Endodermal cell (in vitro differentiated cells): ENCODE data around the gene MGLL. TPM values are rescaled to one million over a fixed set of nuclear protein-coding genes. Genes with fewer than 3 reads are reported as not detected.

Source experiments
- DNase-seq: peaks from one replicate; pipeline ENCODE4 v3.0.0-alpha.2; 2017
- H3K27ac ChIP-seq: 2 replicates; pipeline ENCODE4 v1.5.1; 2013; ENCODE audit warnings: mild to moderate bottlenecking, low read depth, low read length, moderate library complexity
- H3K27me3 ChIP-seq: 2 replicates; pipeline ENCODE4 v1.6.1; 2013; ENCODE audit warnings: mild to moderate bottlenecking, low read length, moderate library complexity; ENCODE audit not compliant: insufficient read depth, control insufficient read depth, poor library complexity, severe bottlenecking
- H3K36me3 ChIP-seq: 2 replicates; pipeline ENCODE4 v1.7.0; 2013; ENCODE audit warnings: mild to moderate bottlenecking, low read length, moderate library complexity; ENCODE audit not compliant: control insufficient read depth, insufficient read depth
- H3K4me1 ChIP-seq: one replicate; pipeline ENCODE4 v1.7.0; 2013; ENCODE audit warnings: low read length; ENCODE audit not compliant: control insufficient read depth, insufficient read depth
- H3K4me3 ChIP-seq: 2 replicates; pipeline ENCODE4 v1.5.1; 2013; ENCODE audit warnings: mild to moderate bottlenecking, low read length, moderate library complexity
- H3K9ac ChIP-seq: 2 replicates; pipeline ENCODE4 v1.6.1; 2013; ENCODE audit warnings: mild to moderate bottlenecking, low read length, moderate library complexity; ENCODE audit not compliant: poor library complexity, severe bottlenecking; ENCODE audit errors: extremely low read depth
- H3K9me3 ChIP-seq: 2 replicates; pipeline ENCODE4 v1.6.1; 2013; ENCODE audit warnings: mild to moderate bottlenecking, low read length, moderate library complexity; ENCODE audit not compliant: control insufficient read depth
- H3K27ac Mint-ChIP-seq: 2 replicates; pipeline ENCODE4 v1.8.0; 2020; ENCODE audit warnings: mixed read lengths
- H3K27me3 Mint-ChIP-seq: 2 replicates; pipeline ENCODE4 v1.8.0; 2021; ENCODE audit warnings: mild to moderate bottlenecking, mixed read lengths; ENCODE audit not compliant: insufficient read depth
- H3K36me3 Mint-ChIP-seq: 2 replicates; pipeline ENCODE4 v1.8.0; 2020; ENCODE audit warnings: low read depth, mixed read lengths
- H3K4me1 Mint-ChIP-seq: 2 replicates; pipeline ENCODE4 v1.8.0; 2020; ENCODE audit warnings: mixed read lengths
- H3K4me3 Mint-ChIP-seq: 2 replicates; pipeline ENCODE4 v1.8.0; 2020; ENCODE audit warnings: mild to moderate bottlenecking, moderate library complexity, mixed read lengths
- H3K9me3 Mint-ChIP-seq: 2 replicates; pipeline ENCODE4 v1.8.0; 2020; ENCODE audit warnings: mild to moderate bottlenecking, mixed read lengths
- WGBS, 2 experiments: methylation state at CpG; one replicate each; pipeline versions ENCODE4 v1.1.5 to v1.1.7; 2013; ENCODE audit warnings: missing lambda C conversion rate in 2 of 2, mixed read lengths in 1 of 2; ENCODE audit not compliant: insufficient coverage in 1 of 2, insufficient read length in 1 of 2; 5-methylcytosine and 5-hydroxymethylcytosine counted together
- total RNA-seq, 2 donors: library from RNA; stranded (reverse); fragmentation: NEBNext Ultra II Directional in 1 of 2; extraction: Animal tissue kit (Norgen Biotek cat#: 25700) in 1 of 2; gene quantifications; 2 replicates in 1 of 2; 3 replicates in 1 of 2; pipeline ENCODE4 v1.2.1, GENCODE V29; 2021
- TF ChIP-seq, protein P1 (sequence below): fragments of 200-600 bp; sonication (generic); conservative IDR thresholded peaks from 2 replicates; pipeline ENCODE4 v1.5.0; 2021; ENCODE audit warnings: antibody characterized with exemption, mild to moderate bottlenecking

The MGLL gene
- total RNA-seq, 2 donors from 2014 or later, result 0.22 TPM; not detected in 1

GRCh38 chr3:127749361-127749760, 73.0 kb downstream of the MGLL start:
- Histone ChIP-seq H3K36me3 (no peaks in the 10 kb centered on the region), H3K27ac (no peak overlapping the region), H3K4me3 (no peak overlapping the region), H3K9me3 (no peaks in the 10 kb centered on the region), H3K27me3 (no peaks in the 10 kb centered on the region), H3K9ac (no peak overlapping the region), H3K4me1 (no peaks in the 10 kb centered on the region)
- Mint-ChIP-seq H3K4me3 (no peak overlapping the region), H3K4me1 (no peaks in the 10 kb centered on the region), H3K9me3 (no peaks in the 10 kb centered on the region), H3K27ac (no peak overlapping the region), H3K36me3 (no peaks in the 10 kb centered on the region), H3K27me3 (peaks cover 6% of the 10 kb centered on the region)
- WGBS, 2 experiments, result 91 to 100% methylated on average over 1 to 3 of the region's 3 CpGs
- TF ChIP-seq, protein P1, sequence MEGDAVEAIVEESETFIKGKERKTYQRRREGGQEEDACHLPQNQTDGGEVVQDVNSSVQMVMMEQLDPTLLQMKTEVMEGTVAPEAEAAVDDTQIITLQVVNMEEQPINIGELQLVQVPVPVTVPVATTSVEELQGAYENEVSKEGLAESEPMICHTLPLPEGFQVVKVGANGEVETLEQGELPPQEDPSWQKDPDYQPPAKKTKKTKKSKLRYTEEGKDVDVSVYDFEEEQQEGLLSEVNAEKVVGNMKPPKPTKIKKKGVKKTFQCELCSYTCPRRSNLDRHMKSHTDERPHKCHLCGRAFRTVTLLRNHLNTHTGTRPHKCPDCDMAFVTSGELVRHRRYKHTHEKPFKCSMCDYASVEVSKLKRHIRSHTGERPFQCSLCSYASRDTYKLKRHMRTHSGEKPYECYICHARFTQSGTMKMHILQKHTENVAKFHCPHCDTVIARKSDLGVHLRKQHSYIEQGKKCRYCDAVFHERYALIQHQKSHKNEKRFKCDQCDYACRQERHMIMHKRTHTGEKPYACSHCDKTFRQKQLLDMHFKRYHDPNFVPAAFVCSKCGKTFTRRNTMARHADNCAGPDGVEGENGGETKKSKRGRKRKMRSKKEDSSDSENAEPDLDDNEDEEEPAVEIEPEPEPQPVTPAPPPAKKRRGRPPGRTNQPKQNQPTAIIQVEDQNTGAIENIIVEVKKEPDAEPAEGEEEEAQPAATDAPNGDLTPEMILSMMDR, result no peak
- no peak for DNase-seq

DNA sequence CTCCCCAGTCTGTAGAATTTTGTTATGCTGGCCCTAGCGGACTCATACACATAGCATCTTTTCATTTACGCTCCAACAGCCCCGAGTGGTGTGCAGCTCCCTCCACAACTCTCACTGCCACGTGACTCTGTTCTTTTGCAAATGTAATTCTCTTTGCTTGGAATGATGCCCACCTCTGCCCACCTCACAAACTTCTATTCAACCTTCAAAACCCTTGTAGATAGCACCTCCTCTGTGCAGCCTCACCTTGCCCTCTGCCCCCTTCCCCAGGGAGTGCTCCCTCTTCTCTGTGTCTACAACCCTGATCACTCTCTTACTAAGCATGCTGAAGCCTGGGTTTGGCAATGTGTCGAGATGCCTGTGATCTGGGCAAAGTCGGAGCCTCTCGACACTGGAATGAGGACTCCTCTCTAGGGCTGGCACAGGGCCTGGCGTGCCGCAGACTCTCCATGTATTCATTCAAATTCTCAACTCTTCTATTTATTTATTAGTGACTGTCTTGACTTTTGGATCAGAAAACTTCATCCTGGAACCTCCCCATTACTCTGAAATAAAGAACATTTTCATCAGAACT, 73.5 kb downstream of the MGLL start:
- Mint-ChIP-seq H3K27me3 (peaks cover 6% of the 10 kb centered on the region), H3K4me3 (no peak overlapping the region), H3K9me3 (no peaks in the 10 kb centered on the region), H3K27ac (no peak overlapping the region), H3K36me3 (no peaks in the 10 kb centered on the region), H3K4me1 (no peaks in the 10 kb centered on the region)
- H3K27me3 ChIP-seq, result no peaks in the 10 kb centered on the region
- H3K4me1 ChIP-seq, result no peaks in the 10 kb centered on the region
- H3K4me3 ChIP-seq, result no peak overlapping the region
- WGBS, 2 experiments, result 87 to 90% methylated on average over 9 of the region's 9 CpGs
- H3K9me3 ChIP-seq, result no peaks in the 10 kb centered on the region
- TF ChIP-seq, protein P1, result no peak
- H3K36me3 ChIP-seq, result no peaks in the 10 kb centered on the region
- no peak overlapping the region for H3K27ac ChIP-seq
- no peak overlapping the region for H3K9ac ChIP-seq
- no peak for DNase-seq

DNA sequence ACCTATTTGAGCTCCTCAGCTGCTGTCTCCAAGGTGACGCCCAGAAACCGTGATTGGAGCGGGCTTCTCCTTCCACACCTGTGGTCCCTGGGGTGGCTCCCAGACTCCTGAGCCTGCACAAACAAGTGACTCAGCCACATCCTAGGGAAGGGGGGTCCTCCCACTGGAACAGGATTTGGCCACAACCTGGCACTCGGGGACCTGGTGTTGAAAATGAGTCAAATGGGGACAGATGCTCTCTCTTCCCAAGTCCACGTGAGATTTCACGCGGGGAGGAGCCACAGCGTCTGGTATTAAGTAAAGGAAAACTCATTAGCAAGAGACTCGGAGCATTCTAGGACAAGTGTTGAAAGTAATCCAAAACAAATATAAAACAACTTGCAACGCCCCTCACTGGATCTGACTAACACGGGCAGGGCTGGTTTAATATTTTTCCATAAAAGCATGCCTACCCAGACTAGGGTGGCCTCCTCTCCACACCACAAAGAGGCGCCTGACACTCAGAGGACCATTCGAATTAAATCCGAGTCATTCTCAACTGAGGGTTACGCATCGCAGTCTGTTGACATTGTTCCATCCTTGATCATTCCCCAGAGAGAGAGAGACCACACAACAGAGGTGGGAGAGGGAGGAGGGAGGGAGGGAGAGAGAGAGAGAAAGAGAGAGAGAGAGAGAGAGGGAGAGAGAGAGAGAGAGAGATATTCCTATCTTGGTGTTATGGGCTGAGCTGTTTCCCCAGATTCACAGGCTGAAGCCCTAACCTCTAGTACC, 74.4 kb downstream of the MGLL start:
- TF ChIP-seq, protein P1, result no peak
- Mint-ChIP-seq H3K9me3 (no peaks in the 10 kb centered on the region), H3K27me3 (peaks cover 10% of the 10 kb centered on the region), H3K36me3 (no peaks in the 10 kb centered on the region), H3K27ac (no peak overlapping the region), H3K4me1 (no peaks in the 10 kb centered on the region), H3K4me3 (no peak overlapping the region)
- H3K9me3 ChIP-seq, result no peaks in the 10 kb centered on the region
- H3K4me3 ChIP-seq, result no peak overlapping the region
- WGBS, 2 experiments, result 94 to 100% methylated on average over 9 to 16 of the region's 16 CpGs
- no peaks in the 10 kb centered on the region for H3K4me1 ChIP-seq
- H3K27me3 ChIP-seq, result no peaks in the 10 kb centered on the region
- H3K36me3 ChIP-seq, result no peaks in the 10 kb centered on the region
- DNase-seq, result peak; percentile 28
- H3K27ac ChIP-seq, result no peak overlapping the region
- no peak overlapping the region for H3K9ac ChIP-seq
